Chondrocyte (in vitro differentiated cells): ENCODE measurements around the gene NYAP2. TPM values are rescaled to one million over a fixed set of nuclear protein-coding genes. Genes with fewer than 3 reads are reported as not detected.
A peak's percentile ranks its signal among the peaks of the same experiment; 100 is the strongest.

Experiments used
- DNase-seq: peaks from one replicate; pipeline ENCODE4 v3.0.0; 2021; ENCODE audit warnings: mixed read lengths, low spot score
- H3K27ac Mint-ChIP-seq: one replicate; pipeline ENCODE4 v1.8.0; 2021; ENCODE audit warnings: mild to moderate bottlenecking, moderate library complexity, mixed read lengths; ENCODE audit not compliant: unreplicated experiment
- H3K27me3 Mint-ChIP-seq: 2 replicates; pipeline ENCODE4 v1.8.0; 2021; ENCODE audit warnings: low read depth, mixed read lengths
- H3K36me3 Mint-ChIP-seq: 2 replicates; pipeline ENCODE4 v1.8.0; 2021; ENCODE audit warnings: low read depth, mixed read lengths
- H3K4me1 Mint-ChIP-seq: 2 replicates; pipeline ENCODE4 v1.8.0; 2021; ENCODE audit warnings: low read depth, mild to moderate bottlenecking, mixed read lengths
- H3K4me3 Mint-ChIP-seq: one replicate; pipeline ENCODE4 v1.8.0; 2021; ENCODE audit warnings: mild to moderate bottlenecking, moderate library complexity, mixed read lengths; ENCODE audit not compliant: unreplicated experiment
- H3K9me3 Mint-ChIP-seq: 2 replicates; pipeline ENCODE4 v1.8.0; 2021; ENCODE audit warnings: low read depth, mixed read lengths
- CTCF ChIP-seq: fragments of 200-600 bp; sonication (generic); IDR thresholded peaks from 2 replicates; pipeline ENCODE4 v1.5.0; 2021; ENCODE audit warnings: antibody characterized with exemption, mild to moderate bottlenecking, moderate library complexity
- total RNA-seq: library from RNA; stranded (reverse); gene quantifications from 3 replicates; pipeline ENCODE4 v1.2.1, GENCODE V29; 2021

NYAP2 gene
- total RNA-seq, 1 donor from 2014 or later = 0.05 TPM

- peak overlapping the region; percentile 62 for H3K27ac Mint-ChIP-seq
- peaks cover 5% of the 10 kb centered on the region for H3K9me3 Mint-ChIP-seq
- no peak for DNase-seq
- no peaks in the 10 kb centered on the region for H3K27me3 Mint-ChIP-seq
- H3K4me3 Mint-ChIP-seq = no peak overlapping the region
- no peaks in the 10 kb centered on the region for H3K36me3 Mint-ChIP-seq
- peaks cover 49% of the 10 kb centered on the region for H3K4me1 Mint-ChIP-seq
- no peak for TF ChIP-seq CTCF
Observed at GRCh38 chr2:225463449-225463848, 63.9 kb downstream of the NYAP2 start.

DNA sequence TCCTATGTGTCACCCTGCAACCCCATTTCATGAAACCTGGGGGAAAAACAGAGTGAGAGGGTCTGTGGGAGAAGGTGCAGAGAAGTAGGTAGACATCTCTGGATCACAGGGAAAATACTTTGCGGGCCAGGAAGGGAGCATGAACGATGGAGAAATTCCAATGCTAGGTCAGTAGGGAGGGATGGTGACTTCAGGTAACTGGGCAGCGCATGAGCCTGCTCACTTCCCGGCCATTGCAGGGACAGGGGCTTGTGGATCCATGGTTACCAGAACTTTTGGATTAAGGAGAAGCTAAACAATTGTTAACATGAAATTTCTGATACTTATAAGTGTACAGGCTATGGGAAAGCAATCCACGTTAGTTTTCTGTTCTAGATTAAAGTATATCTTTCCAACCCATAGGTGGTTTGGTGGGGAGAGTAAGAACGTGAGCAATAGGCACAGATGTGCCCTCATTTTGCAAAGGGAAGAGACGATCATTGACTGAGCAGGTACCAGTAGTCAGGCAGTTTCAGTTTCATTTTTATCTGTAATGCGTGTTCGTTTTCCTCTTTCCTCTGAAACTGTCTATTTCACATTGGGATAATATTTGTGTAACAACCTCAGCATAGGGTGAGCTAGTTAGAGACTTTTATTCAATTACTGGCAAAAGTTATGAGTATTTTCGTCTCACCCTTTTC is 65.0 kb downstream of the NYAP2 start:
- H3K27ac Mint-ChIP-seq = no peak overlapping the region

GRCh38 chr2:225465827-225466226 is 66.3 kb downstream of the NYAP2 start:
- Mint-ChIP-seq H3K4me3 (no peak overlapping the region), H3K4me1 (peaks cover 48% of the 10 kb centered on the region), H3K27ac (no peak overlapping the region), H3K27me3 (no peaks in the 10 kb centered on the region), H3K36me3 (no peaks in the 10 kb centered on the region), H3K9me3 (peaks cover 6% of the 10 kb centered on the region)
- TF ChIP-seq CTCF = no peak
- no peak for DNase-seq

More for the DNA sequence above, 65.0 kb downstream of the NYAP2 start:
- DNase-seq = no peak
- Mint-ChIP-seq H3K4me1 (peaks cover 44% of the 10 kb centered on the region), H3K9me3 (peaks cover 6% of the 10 kb centered on the region), H3K36me3 (no peaks in the 10 kb centered on the region), H3K4me3 (no peak overlapping the region), H3K27me3 (no peaks in the 10 kb centered on the region)
- TF ChIP-seq CTCF = no peak

GRCh38 chr2:225466891-225467604 is 67.5 kb downstream of the NYAP2 start:
- no peaks in the 10 kb centered on the region for H3K36me3 Mint-ChIP-seq
- no peak for TF ChIP-seq CTCF
- DNase-seq = no peak
- H3K27ac Mint-ChIP-seq = peak overlapping the region; percentile 34
- H3K4me3 Mint-ChIP-seq = no peak overlapping the region
- peaks cover 60% of the 10 kb centered on the region for H3K4me1 Mint-ChIP-seq
- H3K9me3 Mint-ChIP-seq = peaks cover 6% of the 10 kb centered on the region
- H3K27me3 Mint-ChIP-seq = no peaks in the 10 kb centered on the region

GRCh38 chr2:225468131-225468530 is 68.6 kb downstream of the NYAP2 start:
- H3K27ac Mint-ChIP-seq = peak overlapping the region; percentile 34
- H3K27me3 Mint-ChIP-seq = no peaks in the 10 kb centered on the region
- DNase-seq = no peak
- peaks cover 6% of the 10 kb centered on the region for H3K9me3 Mint-ChIP-seq
- TF ChIP-seq CTCF = no peak
- H3K4me1 Mint-ChIP-seq = peaks cover 53% of the 10 kb centered on the region
- H3K4me3 Mint-ChIP-seq = no peak overlapping the region
- H3K36me3 Mint-ChIP-seq = no peaks in the 10 kb centered on the region
